NCI-H748 treated with DMSO at 0.1 percent for 48 hours (cell line): Measurements from ENCODE around the gene BICD1.
"Not testable (repeated sequence)": the region's sequence is repeated elsewhere in the genome, so short reads cannot be mapped to it uniquely, and the experiment has no call there.

Experiments used
- DNase-seq: peaks from one replicate; lab custom pipeline; 2025; lab: John Stamatoyannopoulos, UW

The BICD1 gene

DNA sequence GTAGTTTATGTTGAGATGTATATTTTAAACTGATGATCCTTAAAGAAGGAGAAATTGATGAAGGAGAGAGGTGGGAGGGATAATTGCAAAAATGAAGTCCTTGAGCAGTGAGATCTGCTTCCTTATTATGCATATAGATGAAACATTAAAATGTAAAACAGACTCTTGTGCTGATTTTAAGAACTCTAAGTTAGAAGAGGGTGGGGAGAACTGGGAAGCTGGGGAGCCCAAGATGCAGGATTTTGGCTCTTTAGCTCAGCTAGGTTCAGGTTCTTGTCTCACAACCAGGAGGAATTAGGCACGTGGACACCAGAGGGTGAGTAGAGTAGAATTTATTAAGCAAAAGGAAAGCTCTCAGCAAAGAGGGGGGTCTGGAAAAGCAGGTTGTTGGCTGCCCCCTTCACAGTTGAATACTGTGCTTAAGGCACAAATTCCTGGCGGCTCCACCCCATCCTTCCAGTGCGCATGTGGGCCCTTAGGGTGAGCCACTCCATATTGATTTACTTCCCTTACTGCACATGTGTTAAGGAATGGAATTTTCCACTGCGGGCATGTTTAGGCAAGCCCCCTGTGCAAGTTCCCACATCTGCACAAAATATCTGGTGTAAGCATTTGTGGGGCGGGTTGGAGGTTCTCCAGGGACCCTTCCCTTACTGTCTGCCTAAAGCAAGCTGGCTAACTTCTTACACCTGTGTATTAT is 141.9 kb downstream of the BICD1 start:
- no peak for DNase-seq

DNA sequence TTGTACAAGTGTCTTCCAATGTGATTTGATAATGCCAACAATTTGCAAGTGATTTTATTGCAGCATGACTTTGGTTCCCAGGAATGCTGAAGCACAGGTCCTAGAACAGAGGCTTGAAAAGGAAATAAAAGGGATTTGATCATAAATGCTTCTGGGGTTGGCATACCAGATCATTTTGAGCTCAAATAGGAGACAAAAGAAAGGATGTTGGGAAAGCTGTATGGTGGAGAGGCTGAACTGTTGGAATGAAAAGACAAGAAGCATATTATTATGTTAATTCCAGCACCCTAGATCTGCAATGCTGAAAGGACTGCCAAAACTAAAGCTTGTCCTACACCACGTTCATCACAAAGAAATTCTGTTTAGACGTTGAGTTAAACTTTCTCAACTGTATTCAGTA is 143.1 kb downstream of the BICD1 start:
- DNase-seq: no peak

DNA sequence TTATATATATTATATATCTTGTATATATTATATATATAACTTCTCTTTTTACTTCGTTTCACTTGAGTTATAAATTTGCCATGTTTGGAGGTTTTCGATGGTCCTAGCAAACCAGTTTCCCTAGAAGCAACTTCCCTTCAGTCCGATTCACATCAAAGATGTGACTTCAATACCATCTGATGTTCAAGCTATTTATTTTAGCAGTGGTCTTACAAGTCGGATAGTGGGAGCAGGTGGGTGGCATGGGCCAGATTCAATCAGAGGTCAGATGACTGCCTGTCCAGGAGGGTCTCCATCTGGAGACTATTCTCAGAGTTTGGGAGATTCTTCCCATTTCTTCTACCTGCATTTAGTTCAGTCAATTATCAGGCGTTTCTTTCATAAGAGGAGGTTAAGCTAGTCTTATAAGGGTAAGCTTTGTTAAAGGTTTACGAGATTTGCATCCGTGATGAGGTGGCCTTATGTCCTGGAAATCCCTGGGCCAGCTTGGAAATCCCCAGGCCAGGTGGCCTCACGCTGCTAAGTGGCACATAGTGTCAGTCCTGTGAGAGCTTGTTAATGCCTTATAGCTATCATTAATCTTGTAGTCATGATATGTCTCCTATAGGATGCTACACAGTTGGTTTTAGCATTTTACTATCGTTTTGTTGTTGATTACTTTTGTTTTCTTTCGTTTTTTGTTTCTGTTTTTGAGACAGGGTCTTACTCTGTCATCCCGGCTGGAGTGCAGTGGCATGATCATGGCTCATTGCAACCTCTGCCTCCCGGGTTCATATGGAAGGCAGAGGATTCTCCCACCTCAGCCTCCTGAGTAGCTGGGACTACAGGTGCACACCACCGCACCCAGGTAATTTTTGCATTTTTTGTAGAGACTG is 145.8 kb downstream of the BICD1 start:
- DNase-seq: no peak

DNA sequence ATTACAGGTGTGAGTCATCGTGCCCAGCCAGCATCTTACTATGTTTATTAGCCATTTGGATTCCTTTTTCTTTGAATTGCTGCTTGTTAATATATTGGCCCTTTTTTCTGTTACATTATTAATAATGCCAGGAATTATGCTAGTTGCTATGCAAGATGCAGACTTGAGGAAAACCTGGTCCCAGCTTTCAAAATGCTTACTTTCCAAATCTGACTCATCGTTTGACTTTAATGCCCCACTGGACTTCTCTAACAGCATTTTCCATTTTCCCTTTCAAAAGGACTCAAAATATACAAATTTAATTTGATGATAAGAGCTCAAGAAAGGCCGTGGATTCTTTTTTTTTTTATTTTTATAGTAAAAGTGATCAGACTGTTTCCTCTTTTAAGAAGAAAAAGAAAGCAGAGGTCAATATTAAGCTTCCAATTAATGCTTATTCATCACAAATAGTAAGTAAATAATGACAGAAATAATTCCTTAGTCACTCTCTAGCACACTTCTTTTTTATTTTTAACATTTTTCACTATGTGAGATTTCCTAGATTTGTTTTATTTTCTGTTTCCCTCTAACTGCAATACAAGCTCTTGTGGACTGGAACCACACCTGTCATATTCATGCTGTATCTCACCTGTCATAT is 146.6 kb downstream of the BICD1 start:
- DNase-seq: no peak

DNA sequence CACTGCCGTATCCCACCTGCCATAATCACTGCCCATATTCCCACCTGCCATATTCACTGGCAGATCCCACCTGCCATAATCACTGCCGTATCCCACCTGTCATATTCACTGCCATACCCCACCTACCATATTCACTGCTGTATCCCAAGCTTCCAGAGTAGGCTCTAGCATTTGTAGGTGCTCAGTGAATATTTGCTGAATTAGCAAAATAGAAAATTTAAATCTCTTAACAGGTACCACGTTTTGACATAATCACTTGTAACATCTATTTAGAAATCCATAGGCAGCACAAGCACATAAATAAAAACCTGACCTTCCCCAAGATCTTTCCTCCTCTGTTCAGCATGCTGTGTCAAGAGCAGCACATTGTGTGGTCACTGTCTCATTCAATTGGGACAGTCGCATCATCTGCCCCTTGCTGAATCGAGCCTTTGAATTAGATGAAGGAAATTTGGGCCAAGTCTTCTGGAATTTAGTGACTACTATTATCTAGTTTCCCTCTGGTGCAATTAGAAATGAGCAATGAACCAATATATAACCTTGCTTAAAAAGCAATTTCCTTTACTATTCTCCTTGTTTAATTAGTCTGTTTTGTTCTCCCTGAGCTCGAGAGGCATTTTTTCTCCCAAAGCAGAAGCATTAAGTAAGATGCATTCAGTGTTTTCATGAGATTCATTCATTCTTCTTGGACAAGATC is 147.8 kb downstream of the BICD1 start:
- no peak for DNase-seq

GRCh38 chr12:32255588-32255987 is 148.9 kb downstream of the BICD1 start:
- DNase-seq: no peak

DNA sequence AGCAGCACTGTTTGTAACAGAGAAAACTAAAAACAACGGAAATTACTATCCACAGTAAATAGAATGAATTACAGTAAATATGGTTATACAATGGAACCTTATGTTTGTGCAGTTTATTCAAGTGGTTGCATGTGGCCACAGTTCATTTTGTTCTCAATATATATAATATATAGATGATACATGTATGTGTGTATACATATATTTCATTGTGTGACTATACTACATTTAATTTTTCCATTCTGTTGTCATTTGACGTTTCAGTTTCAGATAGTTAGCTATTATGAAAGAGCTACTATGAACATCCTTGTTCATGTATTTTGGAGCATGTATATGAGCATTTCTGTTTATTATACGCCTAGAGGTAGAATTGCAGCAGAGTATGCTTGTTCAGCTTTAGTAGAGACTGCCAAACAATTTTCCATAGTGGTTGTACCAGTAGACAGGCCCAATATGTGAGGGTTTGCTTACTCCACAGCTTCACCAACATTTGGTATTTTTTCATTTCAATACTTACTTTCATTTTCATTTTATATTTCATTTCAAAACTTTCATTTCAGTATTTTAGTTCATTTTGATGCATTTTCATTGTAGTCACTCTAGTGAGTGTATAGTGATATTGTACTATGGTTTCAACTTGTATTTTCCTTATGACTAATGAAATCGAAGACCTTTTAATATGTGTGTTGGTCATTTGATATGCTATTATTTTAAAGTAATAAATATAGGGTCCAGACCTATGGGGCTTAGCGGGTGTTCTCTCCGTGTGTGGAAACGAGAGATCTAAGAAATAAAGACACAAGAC is 151.2 kb downstream of the BICD1 start:
- DNase-seq: no peak

- no peak for DNase-seq
Measured at GRCh38 chr12:32260696-32261095, 154.0 kb downstream of the BICD1 start.

GRCh38 chr12:32261638-32262037 is 155.0 kb downstream of the BICD1 start:
- no peak for DNase-seq

- DNase-seq: no peak
Measured at GRCh38 chr12:32264961-32265360, 158.3 kb downstream of the BICD1 start.

- DNase-seq: no peak
Measured at GRCh38 chr12:32265456-32265855, 158.8 kb downstream of the BICD1 start.

DNA sequence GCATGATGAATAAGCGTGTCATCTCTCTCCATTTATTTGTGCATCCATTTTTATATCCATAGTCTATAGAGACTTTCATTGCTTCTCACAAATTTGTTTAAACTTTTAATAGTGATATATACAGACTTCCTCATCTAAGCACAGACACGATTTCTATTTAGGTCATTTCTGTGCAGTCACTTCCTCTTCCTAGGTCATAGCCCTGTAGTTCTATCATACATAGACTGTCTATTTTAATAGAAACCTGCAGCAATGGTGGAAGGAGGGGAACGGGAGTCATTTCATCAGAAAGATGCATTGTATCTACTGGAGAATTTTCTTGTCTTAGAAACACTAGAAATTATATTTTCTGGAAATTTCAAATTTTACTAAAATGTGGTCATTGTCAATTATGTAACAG is 159.3 kb downstream of the BICD1 start:
- DNase-seq: no peak

- no peak for DNase-seq
Measured at GRCh38 chr12:32266756-32267155, 160.1 kb downstream of the BICD1 start.

DNA sequence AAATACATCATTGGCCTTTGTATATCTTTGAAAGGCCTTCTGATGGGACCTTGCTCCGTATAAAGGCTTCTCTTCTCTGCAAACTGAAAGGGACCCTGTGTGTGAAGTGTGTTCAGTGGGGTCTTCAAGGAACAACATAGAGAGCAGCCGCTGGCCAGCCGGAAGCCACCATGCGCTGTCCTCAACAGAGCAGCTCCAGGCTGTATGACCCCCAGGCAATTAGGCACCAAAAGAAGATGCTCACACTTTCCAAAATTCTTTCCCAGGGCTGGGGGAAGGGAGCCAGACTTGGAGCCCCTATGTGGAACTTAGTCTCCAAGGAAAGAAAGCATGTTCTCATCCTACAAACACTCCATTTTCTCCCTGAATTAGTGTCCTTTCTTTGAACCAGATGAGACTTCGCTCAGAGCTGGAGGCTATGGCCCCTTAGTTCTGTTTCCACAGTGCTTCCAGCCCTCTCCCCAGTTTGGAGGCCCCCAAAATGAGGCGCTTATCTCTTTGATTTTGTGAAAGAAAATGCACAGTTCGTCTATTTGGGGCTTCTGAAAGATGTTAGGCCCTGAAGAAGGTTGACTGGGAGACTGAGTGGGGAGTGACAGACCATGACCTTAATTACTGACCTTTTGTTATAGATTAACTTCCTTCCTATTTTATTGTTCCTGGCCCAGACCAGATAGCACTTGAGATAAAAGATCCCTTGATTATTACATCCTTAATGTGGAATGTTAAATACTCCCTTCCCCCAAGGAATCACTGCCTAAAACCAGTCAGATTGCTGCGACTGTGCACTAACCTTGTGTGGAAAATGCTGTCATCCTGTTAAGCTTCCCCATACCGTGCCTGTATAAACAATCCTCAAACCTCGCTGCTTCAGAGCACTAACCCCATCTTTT is 164.4 kb downstream of the BICD1 start:
- DNase-seq: no peak

- no peak for DNase-seq
Measured at GRCh38 chr12:32272465-32272864, 165.8 kb downstream of the BICD1 start.

GRCh38 chr12:32273063-32273522 is 166.4 kb downstream of the BICD1 start:
- DNase-seq: no peak

DNA sequence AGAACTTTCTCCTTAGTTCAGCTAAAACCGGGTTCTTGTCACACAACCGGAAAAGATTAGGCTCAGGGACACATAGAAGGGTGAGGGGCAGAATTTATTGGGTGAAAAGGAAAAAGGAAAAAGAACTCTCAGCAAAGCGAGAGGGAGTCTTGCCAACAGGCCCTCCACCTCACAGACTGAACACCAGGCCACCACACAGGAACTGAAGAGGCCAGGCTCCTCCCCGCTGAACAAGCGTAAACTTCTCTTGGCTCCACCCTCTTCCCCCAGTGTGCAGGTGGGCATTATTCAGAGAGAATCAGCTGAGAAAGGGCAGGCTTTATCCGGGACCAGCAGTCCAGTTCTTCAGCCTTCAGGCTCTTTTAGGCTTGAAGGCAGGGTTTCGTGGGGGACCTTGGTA is 167.1 kb downstream of the BICD1 start:
- DNase-seq: no peak

GRCh38 chr12:32274665-32275064 is 168.0 kb downstream of the BICD1 start:
- DNase-seq: no peak

- not testable (repeated sequence) for DNase-seq
Measured at GRCh38 chr12:32275520-32275919, 168.9 kb downstream of the BICD1 start.

DNA sequence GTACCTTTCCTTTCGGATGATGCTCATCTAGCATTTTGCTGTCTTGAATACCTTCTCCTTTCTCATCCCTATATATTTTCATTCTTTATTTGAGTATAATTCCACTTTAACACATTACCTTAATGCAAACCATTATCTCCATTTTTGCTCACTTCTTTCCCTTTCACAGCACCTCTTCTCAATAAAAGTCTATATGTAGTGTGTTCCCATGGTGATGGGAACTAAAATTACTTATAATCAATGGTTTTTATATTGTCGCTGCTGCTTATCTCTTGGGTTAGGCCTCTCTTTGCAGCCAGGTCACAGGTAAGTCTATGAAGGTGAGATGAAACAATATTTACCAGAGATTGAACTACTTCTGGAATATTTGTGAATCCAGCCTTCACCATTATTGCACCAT is 171.1 kb downstream of the BICD1 start:
- DNase-seq: no peak
